GM23338 (cell line): ENCODE measurements around the gene CABLES1. TPM values are rescaled to one million over a fixed set of nuclear protein-coding genes. Genes with fewer than 3 reads are reported as not detected.
"Not testable (repeated sequence)": the region's sequence is repeated elsewhere in the genome, so short reads cannot be mapped to it uniquely, and the experiment has no call there.

Experiments
- ATAC-seq: fragments of 200-7000 bp; cut with Tn5 transposase; 3 replicates; pipeline ENCODE4 v1.9.1; 2020
- DNase-seq: peaks from one replicate; pipeline ENCODE4 v3.0.0-alpha.2; 2015; ENCODE audit warnings: low spot score
- H2AFZ ChIP-seq: fragments of 200-600 bp; sonication (generic); 2 replicates; pipeline ENCODE4 v1.8.0; 2016; ENCODE audit warnings: antibody characterized with exemption, mild to moderate bottlenecking, moderate library complexity
- H3F3A ChIP-seq: fragments of 200-600 bp; sonication (generic); replicated peaks from 2 replicates; pipeline ENCODE4 v1.8.0; 2017; ENCODE audit warnings: antibody characterized with exemption, mixed run types, low read depth
- H3K27ac ChIP-seq: fragments of 200-600 bp; sonication (generic); 2 replicates; pipeline ENCODE4 v1.6.1; 2016; ENCODE audit warnings: low read depth
- H3K27me3 ChIP-seq: fragments of 200-600 bp; sonication (generic); 2 replicates; pipeline ENCODE4 v1.8.0; 2016; ENCODE audit warnings: mild to moderate bottlenecking, mixed run types, moderate library complexity; ENCODE audit not compliant: insufficient read depth
- H3K36me3 ChIP-seq: fragments of 200-600 bp; sonication (generic); 2 replicates; pipeline ENCODE4 v1.8.0; 2016; ENCODE audit warnings: mild to moderate bottlenecking; ENCODE audit not compliant: insufficient read depth
- H3K4me1 ChIP-seq: fragments of 200-600 bp; sonication (generic); 2 replicates; pipeline ENCODE4 v1.8.0; 2016; ENCODE audit warnings: mild to moderate bottlenecking, moderate library complexity; ENCODE audit not compliant: insufficient read depth
- H3K4me2 ChIP-seq: fragments of 200-600 bp; sonication (generic); 2 replicates; pipeline ENCODE4 v1.7.1; 2017; ENCODE audit warnings: mixed run types
- H3K4me3 ChIP-seq: fragments of 200-600 bp; sonication (generic); 2 replicates; pipeline ENCODE4 v1.6.1; 2016; ENCODE audit warnings: mixed run types
- H3K79me2 ChIP-seq: fragments of 200-600 bp; sonication (generic); replicated peaks from 2 replicates; pipeline ENCODE4 v1.8.0; 2017; ENCODE audit warnings: mild to moderate bottlenecking; ENCODE audit not compliant: insufficient read depth
- H3K9me2 ChIP-seq: fragments of 200-600 bp; sonication (generic); 2 replicates; pipeline ENCODE4 v1.8.0; 2017; ENCODE audit not compliant: insufficient read depth
- H4K20me1 ChIP-seq: fragments of 200-600 bp; sonication (generic); replicated peaks from 2 replicates; pipeline ENCODE4 v1.8.0; 2017; ENCODE audit warnings: mild to moderate bottlenecking; ENCODE audit not compliant: insufficient read depth
- H3K27ac Mint-ChIP-seq: 2 replicates; pipeline ENCODE4 v1.8.0; 2020; ENCODE audit warnings: inconsistent platforms, mild to moderate bottlenecking, moderate library complexity, mixed read lengths
- H3K27me3 Mint-ChIP-seq: 3 replicates; pipeline ENCODE4 v1.8.0; 2022; ENCODE audit warnings: low read depth, mild to moderate bottlenecking, moderate library complexity, mixed read lengths, inconsistent platforms; ENCODE audit not compliant: insufficient read depth, poor library complexity
- H3K36me3 Mint-ChIP-seq: 3 replicates; pipeline ENCODE4 v1.8.0; 2021; ENCODE audit warnings: low read depth, mild to moderate bottlenecking, inconsistent platforms, moderate library complexity, mixed read lengths
- H3K4me1 Mint-ChIP-seq: 3 replicates; pipeline ENCODE4 v1.8.0; 2020; ENCODE audit warnings: mild to moderate bottlenecking, inconsistent platforms, mixed read lengths
- H3K4me3 Mint-ChIP-seq: 3 replicates; pipeline ENCODE4 v1.8.0; 2021; ENCODE audit warnings: moderate library complexity, mild to moderate bottlenecking, inconsistent platforms, mixed read lengths
- H3K9me3 Mint-ChIP-seq: 3 replicates; pipeline ENCODE4 v1.8.0; 2020; ENCODE audit warnings: moderate library complexity, mild to moderate bottlenecking, inconsistent platforms, mixed read lengths
- CREB1 ChIP-seq: fragments of 250-450 bp; sonication (Bioruptor Pico); IDR thresholded peaks from 2 replicates; pipeline ENCODE4 v1.5.0; 2020; ENCODE audit warnings: low read depth, mild to moderate bottlenecking, moderate library complexity
- EZH2phosphoT487 ChIP-seq: fragments of 200-600 bp; sonication (generic); IDR thresholded peaks from one replicate; pipeline ENCODE4 v1.8.1; 2018; ENCODE audit warnings: antibody characterized with exemption; ENCODE audit not compliant: unreplicated experiment
- POLR2AphosphoS5 ChIP-seq: IDR thresholded peaks from 2 replicates; pipeline ENCODE4 v1.6.1; 2016; ENCODE audit warnings: antibody characterized with exemption, low read depth
- REST ChIP-seq: IDR thresholded peaks from one replicate; pipeline ENCODE4 v1.6.1; 2018; ENCODE audit warnings: antibody characterized with exemption; ENCODE audit not compliant: unreplicated experiment
- STAT1 ChIP-seq: IDR thresholded peaks from one replicate; pipeline ENCODE4 v1.6.1; 2016; ENCODE audit warnings: antibody characterized with exemption; ENCODE audit not compliant: unreplicated experiment
- ZNF114 ChIP-seq: fragments of 250-450 bp; sonication (Bioruptor Pico); IDR thresholded peaks from 2 replicates; pipeline ENCODE4 v1.5.0; 2020; ENCODE audit warnings: mild to moderate bottlenecking, moderate library complexity
- polyA plus RNA-seq: library from polyadenylated mRNA; unstranded; fragments of >200 nt; fragmentation: Nextera tagmentation; extraction: Ambion mirVana; gene quantifications from 2 replicates; pipeline ENCODE4 v1.2.1, GENCODE V29; 2016
- total RNA-seq: library from RNA; depleted of rRNA; stranded (reverse); fragments of >200 nt; shearing (Covaris generic); gene quantifications from 2 replicates; pipeline ENCODE4 v1.2.3, GENCODE V29; 2014

Gene CABLES1
- total and polyA plus RNA-seq, 2 experiments from 2014 or later = 2.6 to 12.4 TPM

- H3K36me3 ChIP-seq = no peaks in the 10 kb centered on the region
- H3F3A ChIP-seq = peaks cover 3% of the 10 kb centered on the region; the same call in 1 of the 2 replicates
- no peak overlapping the region; the same call in 2 of the 3 replicates for H3K4me3 Mint-ChIP-seq
- H4K20me1 ChIP-seq = no peaks in the 10 kb centered on the region
- TF ChIP-seq REST (no peak), STAT1 (no peak), EZH2phosphoT487 (no peak), ZNF114 (CRISPR knock-in tag) (no peak)
- H3K4me3 ChIP-seq = no peak overlapping the region
- peaks cover 10% of the 10 kb centered on the region for H3K27me3 Mint-ChIP-seq
- peaks cover 14% of the 10 kb centered on the region for H3K9me3 Mint-ChIP-seq
- peaks cover 19% of the 10 kb centered on the region; the same call in 2 of the 3 replicates for H3K36me3 Mint-ChIP-seq
- peak overlapping the region; percentile 98 for H3K27ac ChIP-seq
- no peak overlapping the region for H2AFZ ChIP-seq
- no peaks in the 10 kb centered on the region for H3K9me2 ChIP-seq
- H3K27me3 ChIP-seq = no peaks in the 10 kb centered on the region
- H3K27ac Mint-ChIP-seq = peak overlapping the region; percentile 97
- ATAC-seq = no peak
- no peak for DNase-seq
- H3K79me2 ChIP-seq = no peaks in the 10 kb centered on the region
- peaks cover 35% of the 10 kb centered on the region for H3K4me1 ChIP-seq
- peaks cover 64% of the 10 kb centered on the region for H3K4me1 Mint-ChIP-seq
- peak overlapping the region; percentile 7; the same call in 1 of the 2 replicates for H3K4me2 ChIP-seq
These were observed 149.3 kb downstream of the CABLES1 start for GRCh38 chr18:23284629-23285028.

GRCh38 chr18:23285581-23285980, 150.3 kb downstream of the CABLES1 start:
- not testable (repeated sequence) for H3K9me2 ChIP-seq, H4K20me1 ChIP-seq, ATAC-seq, H3K27me3 ChIP-seq, H2AFZ ChIP-seq, DNase-seq, H3K79me2 ChIP-seq, H3K4me3 ChIP-seq, H3K4me2 ChIP-seq, H3K4me3 Mint-ChIP-seq, H3K27me3 Mint-ChIP-seq, H3F3A ChIP-seq, H3K36me3 ChIP-seq
- H3K9me3 Mint-ChIP-seq = peaks cover 14% of the 10 kb centered on the region
- H3K36me3 Mint-ChIP-seq = peaks cover 19% of the 10 kb centered on the region; the same call in 2 of the 3 replicates
- Histone ChIP-seq H3K4me1 (peaks cover 44% of the 10 kb centered on the region), H3K27ac (peak overlapping the region; percentile 98)
- peaks cover 73% of the 10 kb centered on the region for H3K4me1 Mint-ChIP-seq
- H3K27ac Mint-ChIP-seq = peak overlapping the region; percentile 97

GRCh38 chr18:23291456-23292205, 156.3 kb downstream of the CABLES1 start:
- no peaks in the 10 kb centered on the region for H3K79me2 ChIP-seq
- H3K9me2 ChIP-seq = no peaks in the 10 kb centered on the region
- peaks cover 9% of the 10 kb centered on the region for H3K27me3 Mint-ChIP-seq
- H3K4me2 ChIP-seq = no peak overlapping the region
- H2AFZ ChIP-seq = no peak overlapping the region
- no peak overlapping the region for H3K4me3 Mint-ChIP-seq
- no peak overlapping the region for H3K27ac ChIP-seq
- no peaks in the 10 kb centered on the region for H4K20me1 ChIP-seq
- peaks cover 32% of the 10 kb centered on the region for H3K4me1 Mint-ChIP-seq
- H3K4me3 ChIP-seq = no peak overlapping the region
- H3F3A ChIP-seq = no peaks in the 10 kb centered on the region
- H3K4me1 ChIP-seq = peaks cover 13% of the 10 kb centered on the region
- no peak overlapping the region for H3K27ac Mint-ChIP-seq
- ATAC-seq = no peak
- H3K27me3 ChIP-seq = no peaks in the 10 kb centered on the region
- no peaks in the 10 kb centered on the region for H3K36me3 ChIP-seq
- H3K9me3 Mint-ChIP-seq = no peaks in the 10 kb centered on the region
- no peaks in the 10 kb centered on the region; the same call in 2 of the 3 replicates for H3K36me3 Mint-ChIP-seq
- DNase-seq = no peak
- TF ChIP-seq POLR2AphosphoS5 (no peak), STAT1 (no peak), CREB1 (CRISPR knock-in tag) (no peak)
